GM12878 (cell line): ENCODE measurements around the gene LIN52.

Experiments used
- ATF2 ChIP-seq: IDR thresholded peaks from 2 replicates; pipeline ENCODE4 v1.6.1; 2012; ENCODE audit warnings: low read length, inconsistent platforms
- BHLHE40 ChIP-seq, 2 experiments: fragments of 450-650 bp in 1 of 2; IDR thresholded peaks; 2 replicates each; pipeline ENCODE4 v1.6.1; 2011 to 2017; ENCODE audit warnings: low read depth in 2 of 2, borderline replicate concordance in 1 of 2, improper control_type of control experiment in 1 of 2, low read length in 1 of 2, mild to moderate bottlenecking in 1 of 2
- CREB1 ChIP-seq: IDR thresholded peaks from 2 replicates; pipeline ENCODE4 v1.6.1; 2012; ENCODE audit warnings: low read depth, mild to moderate bottlenecking, inconsistent platforms
- CTCF ChIP-seq, 3 experiments: IDR thresholded peaks in 2 of 3; conservative IDR thresholded peaks in 1 of 3; 2 replicates each; pipeline ENCODE4 v1.5.1; 2011; ENCODE audit warnings: low read depth in 3 of 3, low read length in 3 of 3, mild to moderate bottlenecking in 3 of 3, control low read depth in 2 of 3, moderate library complexity in 2 of 3, inconsistent platforms in 1 of 3, mixed read lengths in 1 of 3; ENCODE audit not compliant: control insufficient read depth in 2 of 3, insufficient read depth in 1 of 3; ENCODE audit errors: extremely low read depth in 1 of 3
- EGR1 ChIP-seq, 2 experiments: IDR thresholded peaks; 1 replicate in 1 of 2; 2 replicates in 1 of 2; pipeline ENCODE4 v1.6.1; 2011 to 2012; ENCODE audit warnings: low read depth in 2 of 2, low read length in 2 of 2, borderline replicate concordance in 1 of 2, mild to moderate bottlenecking in 1 of 2, moderate library complexity in 1 of 2
- EZH2 ChIP-seq: IDR thresholded peaks from 2 replicates; pipeline ENCODE4 v1.6.1; 2012; ENCODE audit warnings: low read depth, mild to moderate bottlenecking, control low read depth, inconsistent platforms, low read length, borderline replicate concordance; ENCODE audit not compliant: control insufficient read depth
- NFYB ChIP-seq: IDR thresholded peaks from 2 replicates; pipeline ENCODE4 v1.6.1; 2011; ENCODE audit warnings: low read depth, mild to moderate bottlenecking, low read length, improper control_type of control experiment, moderate library complexity; ENCODE audit not compliant: insufficient read depth
- POLR2A ChIP-seq: IDR thresholded peaks from 2 replicates; pipeline ENCODE4 v1.6.1; 2011; ENCODE audit warnings: low read depth, mild to moderate bottlenecking, low read length
- POLR2AphosphoS5 ChIP-seq: IDR thresholded peaks from 2 replicates; pipeline ENCODE4 v1.6.1; 2011; ENCODE audit warnings: mild to moderate bottlenecking, low read length, inconsistent platforms
- SIN3A ChIP-seq: IDR thresholded peaks from 2 replicates; pipeline ENCODE4 v1.6.1; 2012; ENCODE audit warnings: low read depth, low read length, improper control_type of control experiment
- SPI1 ChIP-seq: IDR thresholded peaks from 2 replicates; pipeline ENCODE4 v1.6.1; 2011; ENCODE audit warnings: low read depth, mild to moderate bottlenecking, low read length, moderate library complexity, borderline replicate concordance; ENCODE audit not compliant: insufficient read depth
- TAF1 ChIP-seq: IDR thresholded peaks from 2 replicates; pipeline ENCODE4 v1.6.1; 2011; ENCODE audit warnings: mild to moderate bottlenecking, low read depth, low read length, borderline replicate concordance
- TCF3 ChIP-seq: IDR thresholded peaks from 2 replicates; pipeline ENCODE4 v1.6.1; 2012; ENCODE audit warnings: low read depth, mild to moderate bottlenecking, low read length, borderline replicate concordance; ENCODE audit not compliant: insufficient read depth
- USF1 ChIP-seq: IDR thresholded peaks from 2 replicates; pipeline ENCODE4 v1.6.1; 2011; ENCODE audit warnings: borderline replicate concordance, low read depth, mild to moderate bottlenecking, moderate library complexity, mixed read lengths, low read length; ENCODE audit not compliant: insufficient read depth; ENCODE audit errors: extremely low read length

GRCh38 chr14:74218462-74218861 is 133.7 kb downstream of the LIN52 start:
- TF ChIP-seq CTCF (IDR thresholded peaks at IDR 0.05 in 2 of 3, conservative IDR thresholded peaks at IDR 0.05 in 1 of 3; ENCODE audit: control insufficient read depth in 2 of 3, extremely low read depth in 1 of 3, insufficient read depth in 1 of 3, low read depth in 3 of 3, low read length in 3 of 3), result no peak
- TF ChIP-seq ATF2, result no peak
- no peak for TF ChIP-seq POLR2A
- TF ChIP-seq TCF3, result no peak
- no peak for TF ChIP-seq SIN3A
- TF ChIP-seq POLR2AphosphoS5, result no peak
- TF ChIP-seq EZH2, result no peak
- TF ChIP-seq SPI1, result no peak
- no peak for TF ChIP-seq BHLHE40 (IDR thresholded peaks at IDR 0.05; ENCODE audit: borderline replicate concordance in 1 of 2, low read depth in 2 of 2, low read length in 1 of 2)
- TF ChIP-seq EGR1 (IDR thresholded peaks at IDR 0.05; ENCODE audit: borderline replicate concordance in 1 of 2, low read depth in 2 of 2, low read length in 2 of 2), result no peak
- no peak for TF ChIP-seq NFYB
- no peak for TF ChIP-seq TAF1
- TF ChIP-seq CREB1, result no peak
- TF ChIP-seq USF1, result no peak
